ENCODE data around the gene PRKCD.

GRCh38 chr3:53150247-53151085 lies 10.5 kb upstream of the PRKCD start:
- TF ChIP-seq POLR2A (IDR thresholded peaks at IDR 0.05) (no peak), CTCF (IDR thresholded peaks at IDR 0.05) (no peak), POLR2AphosphoS5 (IDR thresholded peaks at IDR 0.05; ENCODE audit: insufficient read depth in 1 of 2, low read depth in 1 of 2) (no peak)
